Gastrocnemius medialis (tissue), 4 donors: ENCODE measurements around the gene ELOVL4.

Experiments used
- CTCF ChIP-seq, 5 experiments: fragments of 450-650 bp in 3 of 5; fragments of 200-600 bp in 2 of 5; sonication (generic) in 2 of 5; IDR thresholded peaks in 4 of 5; conservative IDR thresholded peaks in 1 of 5; 1 replicate in 4 of 5; 2 replicates in 1 of 5; pipeline ENCODE4 v1.5.1; 2016 to 2019; ENCODE audit warnings: antibody characterized with exemption in 5 of 5, mild to moderate bottlenecking in 3 of 5, moderate library complexity in 3 of 5
- POLR2A ChIP-seq, 2 donors: fragments of 450-650 bp; IDR thresholded peaks; one replicate each; pipeline ENCODE4 v1.6.1; 2017; ENCODE audit warnings: antibody characterized with exemption in 2 of 2, mild to moderate bottlenecking in 2 of 2, moderate library complexity in 2 of 2

- no peak for TF ChIP-seq POLR2A (IDR thresholded peaks at IDR 0.05)
- no peak for TF ChIP-seq CTCF (IDR thresholded peaks at IDR 0.05 in 4 of 5, conservative IDR thresholded peaks at IDR 0.05 in 1 of 5)
Observed at GRCh38 chr6:79954849-79955248, 7.5 kb upstream of the ELOVL4 start.
